GM12801 (cell line): ENCODE measurements around the gene COCH.

Source experiments
- CTCF ChIP-seq: IDR thresholded peaks from one replicate; pipeline ENCODE4 v1.5.1; 2011; ENCODE audit warnings: control low read depth; ENCODE audit not compliant: insufficient read length; ENCODE audit errors: extremely low read depth

Gene COCH

GRCh38 chr14:30874120-30874998 lies at the start of gene COCH:
COCH (plus strand) TSS chr14:30874559; CDS start chr14:30874939, 380 bp downstream.
- no peak for TF ChIP-seq CTCF

- TF ChIP-seq CTCF: no peak
Observed at GRCh38 chr14:30826070-30826469, 48.3 kb upstream of the COCH start.

GRCh38 chr14:30829853-30830252 lies 44.5 kb upstream of the COCH start:
- TF ChIP-seq CTCF: no peak

- no peak for TF ChIP-seq CTCF
Observed at GRCh38 chr14:30834353-30834752, 40.0 kb upstream of the COCH start.

- TF ChIP-seq CTCF: no peak
Observed at GRCh38 chr14:30838351-30838750, 36.0 kb upstream of the COCH start.

GRCh38 chr14:30840086-30840779 lies 34.1 kb upstream of the COCH start:
- no peak for TF ChIP-seq CTCF

- no peak for TF ChIP-seq CTCF
Observed at GRCh38 chr14:30842431-30842830, 31.9 kb upstream of the COCH start.
